ENCODE results near the gene NRXN3.

DNA sequence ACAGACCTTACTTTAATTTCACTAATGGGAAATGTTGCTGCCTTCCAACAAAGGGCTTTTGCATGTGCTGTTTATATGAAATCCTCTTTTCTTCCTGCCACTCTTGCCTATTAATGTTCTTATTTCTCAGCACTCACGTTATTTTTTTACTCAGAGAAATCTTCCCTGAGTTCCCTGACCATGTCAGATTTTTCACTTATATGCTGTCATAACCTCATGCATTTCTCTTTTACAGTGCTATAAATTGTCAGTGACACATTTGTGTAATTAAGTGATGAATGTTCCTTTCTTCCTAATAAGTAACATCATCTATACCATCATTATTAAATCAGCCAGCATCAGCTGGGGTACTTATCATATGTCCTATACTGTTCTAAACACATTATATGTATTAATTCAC, 1597.1 kb downstream of the NRXN3 start:
- TF ChIP-seq, protein P1, sequence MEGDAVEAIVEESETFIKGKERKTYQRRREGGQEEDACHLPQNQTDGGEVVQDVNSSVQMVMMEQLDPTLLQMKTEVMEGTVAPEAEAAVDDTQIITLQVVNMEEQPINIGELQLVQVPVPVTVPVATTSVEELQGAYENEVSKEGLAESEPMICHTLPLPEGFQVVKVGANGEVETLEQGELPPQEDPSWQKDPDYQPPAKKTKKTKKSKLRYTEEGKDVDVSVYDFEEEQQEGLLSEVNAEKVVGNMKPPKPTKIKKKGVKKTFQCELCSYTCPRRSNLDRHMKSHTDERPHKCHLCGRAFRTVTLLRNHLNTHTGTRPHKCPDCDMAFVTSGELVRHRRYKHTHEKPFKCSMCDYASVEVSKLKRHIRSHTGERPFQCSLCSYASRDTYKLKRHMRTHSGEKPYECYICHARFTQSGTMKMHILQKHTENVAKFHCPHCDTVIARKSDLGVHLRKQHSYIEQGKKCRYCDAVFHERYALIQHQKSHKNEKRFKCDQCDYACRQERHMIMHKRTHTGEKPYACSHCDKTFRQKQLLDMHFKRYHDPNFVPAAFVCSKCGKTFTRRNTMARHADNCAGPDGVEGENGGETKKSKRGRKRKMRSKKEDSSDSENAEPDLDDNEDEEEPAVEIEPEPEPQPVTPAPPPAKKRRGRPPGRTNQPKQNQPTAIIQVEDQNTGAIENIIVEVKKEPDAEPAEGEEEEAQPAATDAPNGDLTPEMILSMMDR (IDR thresholded peaks at IDR 0.05; ENCODE audit: insufficient read depth, low read length, poor library complexity, severe bottlenecking) = no peak
- no peak for TF ChIP-seq EZH2phosphoT487 (conservative IDR thresholded peaks at IDR 0.05; ENCODE audit: low read length)
